SK-N-SH (cell line): ENCODE results near the gene SERPINA6. TPM values are rescaled to one million over a fixed set of nuclear protein-coding genes. Genes with fewer than 3 reads are reported as not detected.

Source experiments
- CTCF ChIA-PET: fragments of 300-600, 350-600 bp; formaldehyde crosslinking; extraction: SDS; loops from one replicate; lab custom pipeline; 2021; lab: Yijun Ruan, JAX
- POLR2A ChIA-PET: fragments of 350-600 bp; sonication (Branson Sonifier 250); formaldehyde crosslinking; extraction: SDS; loops from one replicate; lab custom pipeline; 2020; ENCODE audit warnings: antibody characterized with exemption, inconsistent platforms; lab: Yijun Ruan, JAX
- DNase-seq: peaks from one replicate; pipeline ENCODE4 v3.0.0; 2012
- H2AFZ ChIP-seq: fragments of 200-600 bp; sonication (generic); 2 replicates; pipeline ENCODE4 v1.8.1; 2016; ENCODE audit warnings: antibody characterized with exemption, mild to moderate bottlenecking, low read depth
- H3F3A ChIP-seq: fragments of 200-600 bp; sonication (generic); replicated peaks from 2 replicates; pipeline ENCODE3; 2016; ENCODE audit warnings: antibody characterized with exemption, mild to moderate bottlenecking; ENCODE audit not compliant: insufficient read depth
- H3K27ac ChIP-seq, 2 experiments: fragments of 200-500 bp in 1 of 2; fragments of 200-600 bp in 1 of 2; sonication (Bioruptor generic) in 1 of 2; sonication (generic), shearing (Covaris generic) in 1 of 2; 2 replicates each; pipeline versions ENCODE4 v1.5.1 to v1.6.1; 2014 to 2016; ENCODE audit warnings: low read depth in 2 of 2, inconsistent platforms in 1 of 2, low read length in 1 of 2, mild to moderate bottlenecking in 1 of 2, mixed read lengths in 1 of 2
- H3K27me3 ChIP-seq: fragments of 200-600 bp; sonication (generic), shearing (Covaris generic); 2 replicates; pipeline ENCODE4 v1.6.1; 2016; ENCODE audit warnings: mixed run types; ENCODE audit not compliant: insufficient read depth
- H3K36me3 ChIP-seq, 2 experiments: fragments of 200-500 bp in 1 of 2; fragments of 200-600 bp in 1 of 2; sonication (Bioruptor generic) in 1 of 2; sonication (generic) in 1 of 2; replicated peaks in 1 of 2; 2 replicates each; pipeline versions ENCODE3 to v1.5.1; 2014 to 2016; ENCODE audit warnings: low read length in 1 of 2, mild to moderate bottlenecking in 1 of 2; ENCODE audit not compliant: insufficient read depth in 2 of 2, control insufficient read depth in 1 of 2
- H3K4me1 ChIP-seq, 2 experiments: fragments of 200-500 bp in 1 of 2; fragments of 200-600 bp in 1 of 2; sonication (Bioruptor generic) in 1 of 2; sonication (generic), shearing (Covaris generic) in 1 of 2; 2 replicates each; pipeline versions ENCODE4 v1.5.1 to v1.6.1; 2014 to 2016; ENCODE audit warnings: low read depth in 1 of 2, low read length in 1 of 2, mixed run types in 1 of 2; ENCODE audit not compliant: insufficient read depth in 2 of 2, control insufficient read depth in 1 of 2
- H3K4me2 ChIP-seq: fragments of 200-600 bp; sonication (generic), shearing (Covaris generic); 2 replicates; pipeline ENCODE4 v1.6.1; 2017; ENCODE audit warnings: mixed run types
- H3K4me3 ChIP-seq, 2 experiments: fragments of 200-500 bp in 1 of 2; fragments of 200-600 bp in 1 of 2; sonication (Bioruptor generic) in 1 of 2; sonication (generic), shearing (Covaris generic) in 1 of 2; 2 replicates each; pipeline versions ENCODE4 v1.5.1 to v1.8.1; 2014 to 2016; ENCODE audit warnings: low read depth in 2 of 2, inconsistent platforms in 1 of 2, low read length in 1 of 2, mild to moderate bottlenecking in 1 of 2, mixed read lengths in 1 of 2, moderate library complexity in 1 of 2
- H3K79me2 ChIP-seq: fragments of 200-600 bp; sonication (generic); 2 replicates; pipeline ENCODE4 v1.8.1; 2017; ENCODE audit warnings: mild to moderate bottlenecking; ENCODE audit not compliant: insufficient read depth
- H3K9ac ChIP-seq: fragments of 200-600 bp; sonication (generic); 2 replicates; pipeline ENCODE4 v1.6.1; 2017; ENCODE audit warnings: mixed run types
- H3K9me2 ChIP-seq: fragments of 200-600 bp; sonication (generic); 2 replicates; pipeline ENCODE4 v1.6.1; 2017; ENCODE audit warnings: mixed run types
- H3K9me3 ChIP-seq: fragments of 200-600 bp; sonication (generic); 2 replicates; pipeline ENCODE4 v1.6.1; 2017; ENCODE audit warnings: mixed run types, mild to moderate bottlenecking, moderate library complexity
- H4K20me1 ChIP-seq: fragments of 200-600 bp; sonication (generic); 2 replicates; pipeline ENCODE4 v1.6.1; 2017; ENCODE audit warnings: mild to moderate bottlenecking, mixed run types; ENCODE audit not compliant: insufficient read depth
- CHD2 ChIP-seq: fragments of 150-350 bp; IDR thresholded peaks from 2 replicates; pipeline ENCODE4 v1.6.1; 2018; ENCODE audit warnings: low read length; ENCODE audit not compliant: partially characterized antibody
- ELF1 ChIP-seq: IDR thresholded peaks from 2 replicates; pipeline ENCODE4 v1.4.0; 2012
- EP300 ChIP-seq, 2 experiments: IDR thresholded peaks; 2 replicates each; pipeline versions ENCODE4 v1.4.0 to v1.6.1; 2012; ENCODE audit warnings: borderline replicate concordance in 1 of 2, low read depth in 1 of 2, low read length in 1 of 2
- FOXJ3 ChIP-seq: sonication (generic); formaldehyde crosslinking; IDR thresholded peaks from 2 replicates; pipeline ENCODE4 v1.5.1; 2020; ENCODE audit warnings: mild to moderate bottlenecking, missing genetic modification reagents
- GATA2 ChIP-seq: sonication (generic); formaldehyde crosslinking; IDR thresholded peaks from 2 replicates; pipeline ENCODE4 v1.5.0; 2020; ENCODE audit warnings: mild to moderate bottlenecking, missing genetic modification reagents
- JUND ChIP-seq: IDR thresholded peaks from 2 replicates; pipeline ENCODE4 v1.4.0; 2012
- MEF2A ChIP-seq: IDR thresholded peaks from 2 replicates; pipeline ENCODE4 v1.4.0; 2012; ENCODE audit warnings: low read depth, borderline replicate concordance
- RCOR1 ChIP-seq: fragments of 150-350 bp; IDR thresholded peaks from 2 replicates; pipeline ENCODE4 v1.6.1; 2017; ENCODE audit warnings: antibody characterized with exemption, low read length
- SMC3 ChIP-seq: IDR thresholded peaks from 2 replicates; pipeline ENCODE4 v1.6.1; 2012; ENCODE audit warnings: low read depth, low read length, improper control_type of control experiment
- USF2 ChIP-seq: fragments of 150-350 bp; IDR thresholded peaks from 2 replicates; pipeline ENCODE4 v1.6.1; 2017; ENCODE audit warnings: antibody characterized with exemption, low read length, low read depth, borderline replicate concordance
- WGBS: methylation state at CpG from one replicate; pipeline ENCODE4 v1.1.6; 2017; ENCODE audit warnings: low lambda C conversion rate; 5-methylcytosine and 5-hydroxymethylcytosine counted together
- polyA plus RNA-seq, 3 experiments: library from polyadenylated mRNA; depleted of rRNA; stranded (reverse); fragments of >200 nt; gene quantifications; 2 replicates each; pipeline ENCODE4 v1.2.3, GENCODE V29; 2012
- TF ChIP-seq, protein P1 (sequence below): fragments of 150-350 bp; IDR thresholded peaks from 2 replicates; pipeline ENCODE4 v1.6.1; 2016; ENCODE audit warnings: mild to moderate bottlenecking, low read depth, low read length
- TF ChIP-seq, protein P2 (sequence below): IDR thresholded peaks from 2 replicates; pipeline ENCODE4 v1.4.0; 2012; ENCODE audit warnings: low read depth, borderline replicate concordance

The SERPINA6 gene
- polyA plus RNA-seq, 1 of the 3 experiments (the other 2 are of a cell fraction) = 0.46 TPM

- TF ChIP-seq, protein P1, sequence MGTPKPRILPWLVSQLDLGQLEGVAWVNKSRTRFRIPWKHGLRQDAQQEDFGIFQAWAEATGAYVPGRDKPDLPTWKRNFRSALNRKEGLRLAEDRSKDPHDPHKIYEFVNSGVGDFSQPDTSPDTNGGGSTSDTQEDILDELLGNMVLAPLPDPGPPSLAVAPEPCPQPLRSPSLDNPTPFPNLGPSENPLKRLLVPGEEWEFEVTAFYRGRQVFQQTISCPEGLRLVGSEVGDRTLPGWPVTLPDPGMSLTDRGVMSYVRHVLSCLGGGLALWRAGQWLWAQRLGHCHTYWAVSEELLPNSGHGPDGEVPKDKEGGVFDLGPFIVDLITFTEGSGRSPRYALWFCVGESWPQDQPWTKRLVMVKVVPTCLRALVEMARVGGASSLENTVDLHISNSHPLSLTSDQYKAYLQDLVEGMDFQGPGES = no peak
- TF ChIP-seq CHD2 (no peak), FOXJ3 (CRISPR knock-in tag) (no peak), RCOR1 (no peak)
- TF ChIP-seq, all 33 proteins: peak for 0
These were observed 38.0 kb downstream of the SERPINA6 start (continued) for GRCh38 chr14:94285158-94285557.

- ChIA-PET CTCF (no interaction called here), POLR2A (no interaction called here)
- no peak for TF ChIP-seq SMC3
- TF ChIP-seq, protein P2, sequence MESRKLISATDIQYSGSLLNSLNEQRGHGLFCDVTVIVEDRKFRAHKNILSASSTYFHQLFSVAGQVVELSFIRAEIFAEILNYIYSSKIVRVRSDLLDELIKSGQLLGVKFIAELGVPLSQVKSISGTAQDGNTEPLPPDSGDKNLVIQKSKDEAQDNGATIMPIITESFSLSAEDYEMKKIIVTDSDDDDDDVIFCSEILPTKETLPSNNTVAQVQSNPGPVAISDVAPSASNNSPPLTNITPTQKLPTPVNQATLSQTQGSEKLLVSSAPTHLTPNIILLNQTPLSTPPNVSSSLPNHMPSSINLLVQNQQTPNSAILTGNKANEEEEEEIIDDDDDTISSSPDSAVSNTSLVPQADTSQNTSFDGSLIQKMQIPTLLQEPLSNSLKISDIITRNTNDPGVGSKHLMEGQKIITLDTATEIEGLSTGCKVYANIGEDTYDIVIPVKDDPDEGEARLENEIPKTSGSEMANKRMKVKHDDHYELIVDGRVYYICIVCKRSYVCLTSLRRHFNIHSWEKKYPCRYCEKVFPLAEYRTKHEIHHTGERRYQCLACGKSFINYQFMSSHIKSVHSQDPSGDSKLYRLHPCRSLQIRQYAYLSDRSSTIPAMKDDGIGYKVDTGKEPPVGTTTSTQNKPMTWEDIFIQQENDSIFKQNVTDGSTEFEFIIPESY = no peak
- no peak for TF ChIP-seq FOXJ3 (CRISPR knock-in tag)
- TF ChIP-seq ELF1 = no peak
- TF ChIP-seq GATA2 (CRISPR knock-in tag) = no peak
- TF ChIP-seq USF2 = no peak
- Histone ChIP-seq H3K27ac (no peak overlapping the region), H3K4me3 (no peak overlapping the region), H3K9me3 (no peaks in the 10 kb centered on the region), H3K4me2 (no peak overlapping the region), H3F3A (peaks cover 13% of the 10 kb centered on the region), H3K4me1 (peaks cover 0 to 4% of the 10 kb centered on the region in 2 experiments; a peak in 1 of 4 replicates), H3K9me2 (no peaks in the 10 kb centered on the region), H3K79me2 (no peaks in the 10 kb centered on the region), H4K20me1 (no peaks in the 10 kb centered on the region), H3K27me3 (no peaks in the 10 kb centered on the region), H2AFZ (no peak overlapping the region), H3K9ac (no peak overlapping the region), H3K36me3 (no peaks in the 10 kb centered on the region)
- 67% methylated on average over 2 of the region's 2 CpGs for WGBS
- no peak for DNase-seq
These were observed 38.9 kb downstream of the SERPINA6 start for GRCh38 chr14:94284221-94284620.

- Histone ChIP-seq H4K20me1 (no peaks in the 10 kb centered on the region), H3K27me3 (no peaks in the 10 kb centered on the region), H3K4me2 (no peak overlapping the region), H3K9ac (no peak overlapping the region), H3K36me3 (no peaks in the 10 kb centered on the region), H3K9me2 (no peaks in the 10 kb centered on the region), H3K9me3 (no peaks in the 10 kb centered on the region), H3F3A (peaks cover 17% of the 10 kb centered on the region), H2AFZ (no peak overlapping the region), H3K4me1 (peaks cover 0 to 4% of the 10 kb centered on the region in 2 experiments; a peak in 1 of 4 replicates), H3K4me3 (no peak overlapping the region), H3K27ac (no peak overlapping the region), H3K79me2 (no peaks in the 10 kb centered on the region)
- CTCF ChIA-PET = no interaction called here
- POLR2A ChIA-PET = no interaction called here
- no peak for TF ChIP-seq JUND
- no peak for TF ChIP-seq EP300 (IDR thresholded peaks at IDR 0.05; ENCODE audit: borderline replicate concordance in 1 of 2, low read depth in 1 of 2, low read length in 1 of 2)
- no peak for TF ChIP-seq USF2
- TF ChIP-seq MEF2A = no peak
- 72% methylated on average over 2 of the region's 2 CpGs for WGBS
- DNase-seq = no peak
These were observed 40.0 kb downstream of the SERPINA6 start for GRCh38 chr14:94282991-94283723.
